NK-92 (cell line): ENCODE measurements around the gene SLC35E3.

Experiments used
- DNase-seq: peaks from one replicate; lab custom pipeline; 2025; ENCODE audit not compliant: unreplicated experiment; lab: John Stamatoyannopoulos, UW

SLC35E3 gene

DNA sequence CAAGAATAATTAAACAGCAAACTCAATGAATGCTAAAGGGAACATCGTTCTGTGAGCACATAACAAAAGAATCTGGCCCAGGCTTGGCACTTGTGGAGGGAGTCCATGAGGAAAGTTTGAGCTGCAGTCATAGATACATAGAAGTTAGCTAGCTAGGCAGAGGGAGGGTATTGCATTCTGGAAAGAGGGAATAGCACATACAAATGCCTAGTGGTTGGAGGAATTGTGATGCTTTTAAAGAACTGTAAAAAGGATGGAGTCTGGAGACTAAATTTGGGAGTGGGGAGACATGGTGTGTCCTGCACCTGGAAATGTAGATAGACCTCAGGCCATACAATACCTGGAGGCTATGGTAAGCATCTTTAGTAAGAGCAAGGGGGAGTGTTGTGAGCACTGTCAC lies 24.0 kb downstream of the SLC35E3 start:
- no peak for DNase-seq

DNA sequence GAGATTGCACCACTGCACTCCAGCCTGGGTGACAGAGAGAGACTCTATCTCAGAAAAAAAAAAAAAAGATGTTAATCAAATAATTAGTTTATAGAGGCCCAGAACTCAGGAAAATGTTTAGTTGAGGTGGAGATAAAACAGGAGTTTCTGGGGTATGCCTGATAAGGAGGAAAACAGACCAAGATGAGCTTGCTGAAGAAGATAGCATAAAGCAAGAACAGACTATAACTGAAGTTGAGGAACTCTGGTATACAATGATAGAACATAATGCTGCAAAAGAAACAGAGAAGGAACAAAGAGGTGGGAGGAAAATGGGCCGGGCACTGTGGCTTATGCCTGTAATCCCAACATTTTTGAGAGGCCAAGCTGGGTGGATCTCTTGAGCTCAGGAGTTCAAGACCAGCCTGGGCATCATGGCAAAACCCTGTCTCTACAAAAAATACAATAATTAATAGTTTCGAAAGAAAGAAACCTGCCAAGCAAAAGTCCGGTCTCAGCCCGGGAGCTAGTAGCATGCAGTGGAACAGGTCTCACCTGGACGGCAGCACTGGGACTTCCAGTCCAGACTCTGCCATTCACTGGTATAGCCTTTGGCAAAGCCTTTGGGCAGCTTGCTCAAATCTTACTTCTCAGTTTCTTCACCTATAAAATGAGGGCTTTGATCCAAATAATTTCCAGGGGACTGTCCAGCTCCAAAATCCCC lies 25.4 kb downstream of the SLC35E3 start:
- no peak for DNase-seq

DNA sequence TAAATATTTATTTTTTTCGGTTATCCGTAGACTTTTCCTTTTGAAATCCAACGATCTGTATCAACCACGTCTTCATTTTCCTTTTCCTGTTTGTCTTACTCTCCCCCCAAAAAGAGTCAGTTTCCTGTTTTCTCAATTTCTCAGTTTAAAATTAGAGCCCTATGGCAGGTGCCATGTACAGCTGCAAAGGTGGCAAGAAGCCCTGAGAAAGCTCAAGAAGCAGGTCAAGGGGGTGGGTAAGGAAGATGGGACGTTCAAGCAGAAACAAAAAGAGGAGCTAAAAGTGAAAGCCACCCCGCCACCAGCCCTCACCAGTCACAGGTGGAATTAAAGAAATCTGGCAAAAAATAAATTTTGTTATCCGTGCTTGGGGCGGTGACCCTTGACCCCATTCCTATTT lies 26.7 kb downstream of the SLC35E3 start:
- no peak for DNase-seq

DNA sequence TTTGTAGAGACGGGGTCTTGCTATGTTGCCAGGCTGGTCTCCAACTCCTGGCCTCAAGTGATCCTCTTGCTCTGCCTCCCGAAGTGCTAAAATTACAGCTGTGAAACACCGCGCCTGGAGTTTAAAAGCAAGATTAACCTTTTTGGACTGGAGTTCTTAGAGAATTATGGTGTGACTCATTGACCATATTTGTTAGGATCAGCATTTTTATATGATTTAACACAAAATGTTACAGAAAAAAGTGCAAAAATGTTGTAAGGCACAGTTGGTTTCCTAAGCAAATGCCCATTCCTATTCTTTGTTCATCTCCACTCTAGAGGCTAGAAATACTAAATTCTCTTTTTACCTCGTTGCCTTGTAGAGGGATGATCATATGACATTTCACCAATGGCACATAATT lies 27.6 kb downstream of the SLC35E3 start:
- DNase-seq: no peak

DNA sequence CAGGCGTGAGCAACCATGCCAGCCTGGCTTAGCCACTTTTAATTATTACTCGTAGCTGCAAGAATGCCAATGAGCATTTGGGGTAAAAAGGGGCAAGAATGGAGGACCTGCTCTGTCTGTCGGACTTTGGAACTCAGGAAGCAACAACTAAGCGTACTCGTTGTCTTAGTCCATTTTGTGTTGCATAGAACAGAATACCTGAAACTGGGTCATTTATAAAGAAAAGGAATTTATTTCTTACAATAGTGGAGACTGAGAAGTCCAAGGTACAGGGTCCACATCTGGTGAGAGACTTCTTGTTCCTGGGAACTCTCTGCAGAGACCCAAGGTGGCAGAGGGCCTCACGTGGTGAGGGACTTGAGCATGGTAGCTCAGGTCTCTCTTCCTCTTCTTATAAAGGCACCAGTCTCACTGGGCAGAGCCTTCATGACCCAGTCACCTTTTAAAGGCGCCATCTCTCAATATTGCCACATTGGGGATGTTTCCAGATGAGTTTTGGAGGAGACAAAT lies 29.2 kb downstream of the SLC35E3 start:
- no peak for DNase-seq

DNA sequence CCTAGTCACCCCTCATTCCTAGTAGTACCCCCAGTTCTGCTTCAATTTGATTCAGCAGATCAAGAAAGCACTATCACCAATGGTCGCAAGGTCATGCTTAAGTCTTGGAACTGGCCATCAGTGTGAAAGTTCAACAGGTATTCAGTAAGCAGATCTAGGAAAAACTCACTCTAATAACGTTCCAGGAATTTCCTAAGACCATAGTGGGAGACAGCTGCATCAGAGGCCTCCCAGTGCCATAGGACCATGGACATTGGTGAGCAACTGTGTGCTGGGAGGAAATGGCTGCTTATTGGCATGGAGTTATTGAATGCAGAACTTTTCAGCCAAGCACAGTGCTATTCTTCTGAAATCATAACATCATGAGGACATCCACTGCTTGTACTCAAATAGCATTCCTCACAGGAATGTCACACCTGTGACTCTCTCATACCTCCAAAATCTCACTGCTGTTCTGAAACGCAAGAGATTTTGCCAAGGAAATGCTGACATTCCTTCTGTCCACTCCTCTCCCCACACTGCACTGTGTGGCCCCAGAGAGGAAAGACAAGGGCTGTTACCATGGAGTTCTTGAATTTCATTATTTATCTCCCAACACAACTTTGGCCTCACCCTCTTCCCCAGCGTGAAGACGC lies 31.1 kb downstream of the SLC35E3 start:
- DNase-seq: no peak

DNA sequence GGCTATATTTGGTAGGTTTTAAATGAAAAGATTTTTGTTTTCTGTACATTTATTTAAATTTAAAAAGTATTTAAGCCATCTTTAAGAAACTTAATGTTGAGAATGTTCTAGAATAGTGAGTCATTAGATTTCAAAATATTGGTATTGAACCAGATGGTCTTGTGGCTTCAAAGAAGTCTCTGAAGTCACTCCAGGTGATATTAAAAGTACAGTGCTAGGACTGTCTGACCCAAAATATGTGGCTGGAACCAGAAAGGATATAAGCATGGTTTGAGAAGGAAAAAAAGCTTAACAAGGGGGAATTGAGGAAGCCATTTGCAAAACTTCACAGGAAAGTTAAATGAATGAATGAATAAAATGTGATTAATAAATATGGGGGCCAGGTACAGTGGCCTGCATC lies 33.3 kb downstream of the SLC35E3 start:
- no peak for DNase-seq

DNA sequence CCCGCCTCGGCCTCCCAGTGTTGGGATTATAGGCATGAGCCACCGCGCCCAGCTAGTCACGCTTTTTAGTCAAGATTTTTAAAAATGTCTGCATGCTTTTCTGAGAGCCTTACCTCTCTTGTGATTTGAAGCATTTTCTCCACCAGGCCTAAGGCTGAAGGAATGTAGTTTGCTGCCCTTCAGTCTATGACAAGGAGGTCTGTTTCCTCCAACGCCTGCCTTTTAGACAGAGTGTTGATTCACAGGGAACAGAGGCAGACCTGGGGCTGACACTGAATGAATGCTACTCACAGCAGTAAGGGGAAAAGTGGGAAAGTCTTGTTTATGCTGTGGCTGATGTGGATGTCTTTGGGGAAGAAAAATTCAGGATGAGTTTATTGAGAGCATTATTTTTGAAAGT lies 34.8 kb downstream of the SLC35E3 start:
- DNase-seq: no peak

DNA sequence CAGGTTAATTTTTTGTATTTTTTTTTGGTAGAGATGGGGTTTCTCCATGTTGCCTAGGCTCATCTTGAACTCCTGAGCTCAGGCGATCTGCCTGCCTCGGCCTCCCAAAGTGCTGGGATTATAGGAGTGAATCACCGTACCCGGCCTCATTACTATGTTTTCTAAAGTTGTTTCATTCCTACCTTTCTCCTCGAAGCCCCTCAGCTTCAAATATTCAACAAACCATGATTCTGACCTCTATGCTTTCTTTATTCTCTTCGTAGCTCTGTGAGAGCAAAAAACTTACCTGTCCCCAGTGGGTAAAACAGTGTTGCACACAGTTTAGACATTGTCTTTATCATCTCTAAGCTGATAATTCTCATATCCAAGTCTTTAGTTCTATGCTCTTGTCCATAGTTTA lies 35.8 kb downstream of the SLC35E3 start:
- no peak for DNase-seq

DNA sequence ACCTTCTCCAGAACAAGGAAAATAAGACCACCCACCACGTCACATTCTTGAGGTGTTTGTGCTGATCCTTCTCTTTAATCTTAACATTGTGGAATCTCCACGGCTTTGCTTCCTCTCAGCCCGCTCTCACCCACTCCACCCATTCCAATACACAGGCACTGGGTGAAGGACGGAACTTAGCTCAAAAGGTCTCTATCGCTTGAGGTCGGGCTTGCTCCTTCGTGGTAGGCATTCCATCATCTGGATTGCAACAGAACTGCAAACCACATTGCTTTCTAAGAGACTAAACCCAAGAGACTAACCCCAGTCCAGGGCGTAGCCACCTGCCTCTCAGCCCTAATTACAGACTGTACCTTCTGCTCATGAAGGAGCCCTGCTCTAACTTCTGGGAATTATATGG lies 38.0 kb downstream of the SLC35E3 start:
- DNase-seq: no peak

DNA sequence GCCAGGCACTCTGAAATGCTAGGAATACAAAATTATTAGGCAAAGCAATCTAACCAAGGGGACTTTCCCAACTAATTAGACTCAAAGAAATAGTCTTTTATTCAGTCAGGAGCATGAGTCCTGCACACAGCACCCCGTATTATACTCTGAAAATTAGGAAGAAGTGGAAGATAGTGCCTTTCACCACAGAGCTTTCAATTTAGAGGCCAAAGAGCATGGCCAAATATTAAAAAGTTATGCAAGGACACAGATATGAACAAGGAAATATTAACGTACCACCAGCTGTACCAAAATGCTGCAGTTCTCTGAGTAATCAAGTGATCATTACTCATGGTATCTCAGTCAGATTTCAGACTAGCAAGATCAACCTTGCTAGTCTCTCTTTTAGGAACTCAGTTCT lies 39.4 kb downstream of the SLC35E3 start:
- DNase-seq: no peak

DNA sequence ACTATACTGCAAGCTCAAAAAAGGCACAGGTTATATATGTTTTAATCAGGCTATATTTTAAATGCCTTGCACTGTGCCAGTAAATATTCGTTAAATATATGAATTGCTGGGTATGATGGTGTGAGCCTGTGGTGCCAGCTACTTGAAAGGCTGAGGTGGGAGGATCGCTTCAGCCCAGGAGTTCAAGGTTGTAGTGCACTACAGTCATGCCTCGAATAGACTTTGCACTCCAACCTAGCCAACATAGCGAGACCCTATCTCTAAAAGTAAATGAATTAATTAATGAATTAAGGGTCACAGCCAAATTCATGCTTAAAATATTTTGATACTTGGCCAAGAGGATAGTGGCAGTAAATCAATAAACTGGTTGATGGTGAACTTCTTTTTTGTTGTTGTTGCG lies 39.8 kb downstream of the SLC35E3 start:
- no peak for DNase-seq

DNA sequence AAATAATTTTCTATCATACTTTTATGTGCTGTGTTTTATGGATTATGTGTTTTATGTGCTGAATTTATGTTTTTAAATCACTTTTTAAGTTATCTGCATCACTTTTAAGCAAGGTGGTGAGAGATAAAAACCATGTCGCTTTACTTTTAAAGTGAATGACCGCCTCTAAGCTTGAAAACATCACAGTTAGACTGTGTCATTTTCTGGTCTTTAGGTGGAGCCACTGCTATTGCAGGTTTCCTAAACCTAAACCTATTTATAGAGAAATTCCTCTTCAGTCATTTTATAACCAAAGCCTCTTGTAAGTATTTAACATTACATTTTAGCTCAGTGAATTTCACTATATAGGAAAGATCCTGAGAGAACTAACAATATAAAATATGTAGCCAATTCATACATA lies 41.0 kb downstream of the SLC35E3 start:
- DNase-seq: no peak

DNA sequence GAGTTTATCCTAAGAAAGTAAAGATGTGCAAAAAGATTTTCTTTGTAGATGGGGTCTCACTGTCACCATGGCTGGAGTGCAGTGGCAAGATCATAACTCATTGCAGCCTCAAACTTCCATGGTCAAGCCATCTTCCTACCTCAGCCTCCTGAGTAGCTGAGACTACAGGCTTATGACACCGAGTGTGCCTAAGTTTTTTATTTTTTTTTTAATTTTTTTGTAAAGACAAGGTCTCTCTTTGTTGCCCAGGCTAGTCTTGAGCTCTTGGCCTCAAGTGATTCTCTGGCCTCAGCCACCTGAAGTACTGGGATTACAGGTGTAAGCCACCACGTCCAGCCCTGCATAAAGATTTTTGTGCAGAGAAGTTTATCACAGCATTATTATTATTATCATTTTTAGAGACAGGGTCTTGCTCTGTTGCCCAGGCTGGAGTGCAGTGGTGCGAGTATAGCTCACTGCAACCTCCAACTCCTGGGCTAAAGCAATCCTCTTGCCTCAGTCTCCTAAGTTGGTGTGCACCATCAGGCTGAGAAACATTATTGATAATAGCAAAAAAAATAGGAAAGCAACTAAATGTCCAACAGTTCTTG lies 42.7 kb downstream of the SLC35E3 start:
- no peak for DNase-seq

DNA sequence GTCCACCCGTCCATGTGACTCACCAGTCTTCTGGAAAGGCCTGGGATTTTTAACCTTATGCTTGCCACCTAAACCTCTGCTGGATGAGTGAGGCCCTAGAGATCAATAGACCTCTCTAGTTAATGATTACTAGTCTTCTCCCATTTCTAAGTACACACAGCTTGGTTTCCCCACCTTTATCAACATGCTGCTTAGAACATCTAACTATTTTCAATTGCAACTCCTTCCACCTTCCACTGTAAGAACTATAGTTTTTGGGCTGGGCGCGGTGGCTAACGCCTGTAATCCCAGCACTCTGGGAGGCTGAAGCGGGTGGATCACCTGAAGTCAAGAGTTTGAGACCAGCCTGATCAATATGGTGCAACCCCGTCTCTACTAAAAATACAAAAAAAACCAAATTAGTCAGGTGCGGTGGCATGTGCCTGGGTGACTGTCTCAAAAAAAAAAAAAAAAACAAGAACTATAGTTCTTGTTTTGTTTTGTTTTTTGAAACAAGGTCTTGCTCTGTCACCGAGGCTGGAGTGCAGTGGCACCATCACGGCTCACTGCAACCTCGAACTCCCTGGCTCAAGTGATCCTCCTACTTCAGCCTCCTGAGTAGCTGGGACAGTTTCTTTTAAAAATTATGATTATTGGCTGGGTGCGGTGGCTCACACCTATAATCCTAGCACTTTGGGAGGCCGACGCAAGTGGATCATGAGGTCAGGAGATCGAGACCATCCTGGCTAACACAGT lies 43.3 kb downstream of the SLC35E3 start:
- DNase-seq: no peak

DNA sequence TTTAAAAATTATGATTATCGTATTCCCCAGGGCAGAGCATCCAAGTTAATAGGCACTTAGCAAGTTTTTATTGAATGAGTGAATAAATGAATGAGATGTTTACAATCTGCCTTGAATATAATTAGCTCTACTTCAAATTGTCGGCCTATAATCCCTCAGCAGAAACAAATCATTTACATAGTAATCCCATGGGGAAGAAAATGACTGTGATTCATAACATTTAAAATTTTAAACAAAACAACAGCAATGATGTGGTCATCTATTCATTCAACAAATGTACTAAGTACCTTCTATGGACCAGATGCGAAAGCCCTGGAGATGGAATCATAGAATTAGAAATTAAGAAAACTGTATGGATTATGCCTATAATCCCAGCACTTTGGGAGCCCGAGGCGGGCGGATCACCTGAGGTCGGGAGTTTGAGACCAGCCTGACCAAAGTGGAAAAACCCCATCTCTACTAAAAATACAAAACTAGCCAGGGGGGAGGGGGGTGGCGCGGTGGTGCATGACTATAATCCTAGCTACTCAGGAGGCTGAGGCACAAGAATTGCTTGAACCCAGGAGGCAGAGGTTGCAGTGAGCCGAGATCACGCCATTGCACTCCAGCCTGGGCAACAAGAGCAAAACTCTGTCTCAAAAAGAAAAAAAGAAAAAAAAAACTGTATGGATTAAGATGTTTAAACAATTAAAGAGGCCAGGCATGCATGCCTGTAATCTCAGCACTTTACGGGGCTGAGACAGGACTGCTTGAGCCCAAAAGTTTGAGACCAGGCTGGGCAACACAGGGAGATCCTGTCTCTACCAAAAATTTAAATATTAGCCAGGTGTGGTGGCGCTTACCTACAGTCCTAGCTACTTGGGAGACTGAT lies 44.3 kb downstream of the SLC35E3 start:
- DNase-seq: no peak

DNA sequence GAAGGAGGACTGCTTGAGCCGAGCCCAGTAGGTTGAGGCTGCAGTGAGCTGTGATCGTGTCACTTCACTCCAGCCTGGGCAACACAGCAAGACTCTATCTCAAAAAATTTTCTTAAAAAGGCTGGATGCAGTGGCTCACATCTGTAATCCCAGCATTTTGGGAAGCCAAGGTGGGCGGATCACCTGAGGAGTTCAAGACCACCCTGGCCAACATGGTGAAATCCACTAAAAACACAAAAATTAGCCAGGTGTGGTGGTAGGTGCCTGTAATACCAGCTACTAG lies 44.9 kb downstream of the SLC35E3 start:
- DNase-seq: no peak

DNA sequence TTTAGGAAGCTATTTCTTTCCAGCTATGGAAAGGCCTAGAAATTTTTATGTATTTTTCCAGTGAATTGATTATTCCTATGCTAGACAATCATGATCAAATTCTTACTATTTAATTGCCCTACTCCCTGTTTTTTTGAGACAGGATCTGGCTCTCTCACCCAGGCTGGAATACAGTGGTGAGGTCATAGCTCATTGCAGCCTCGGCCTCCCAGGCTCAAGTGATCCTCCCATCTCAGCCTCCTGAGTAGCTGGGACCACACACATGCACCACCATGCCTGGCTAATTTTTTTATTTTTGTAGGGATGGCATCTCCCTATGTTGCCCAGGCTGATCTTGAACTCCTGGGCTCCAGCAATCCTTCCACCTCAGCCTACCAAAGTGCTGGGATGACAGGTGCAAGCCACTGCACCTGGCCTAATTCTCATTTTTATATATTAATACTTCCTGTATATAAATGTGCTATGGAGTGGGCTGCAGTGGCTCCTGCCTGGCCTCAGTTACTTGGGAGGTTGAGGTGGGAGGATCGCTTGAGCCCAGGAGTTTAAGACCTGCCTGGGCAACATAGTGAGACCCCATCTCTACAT lies 46.0 kb downstream of the SLC35E3 start:
- no peak for DNase-seq

DNA sequence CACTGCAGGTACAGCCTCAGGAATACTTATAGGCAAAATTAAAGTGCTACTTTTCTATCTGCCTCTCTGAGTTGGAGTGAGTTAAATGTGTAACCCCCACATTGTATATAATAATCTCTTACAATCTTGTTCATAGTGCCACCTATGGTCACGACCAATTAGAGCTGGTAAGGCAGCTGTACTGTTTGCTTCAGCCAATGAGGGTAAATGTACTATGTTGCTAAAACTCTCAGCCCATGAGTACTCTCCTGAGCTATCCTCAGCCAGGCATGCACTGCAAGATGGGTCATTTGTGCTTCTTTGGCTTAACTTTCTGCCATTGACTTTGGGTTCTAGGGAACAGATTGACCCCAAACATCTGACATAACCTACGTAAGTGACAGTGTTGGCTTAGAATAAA lies 47.0 kb downstream of the SLC35E3 start:
- no peak for DNase-seq

DNA sequence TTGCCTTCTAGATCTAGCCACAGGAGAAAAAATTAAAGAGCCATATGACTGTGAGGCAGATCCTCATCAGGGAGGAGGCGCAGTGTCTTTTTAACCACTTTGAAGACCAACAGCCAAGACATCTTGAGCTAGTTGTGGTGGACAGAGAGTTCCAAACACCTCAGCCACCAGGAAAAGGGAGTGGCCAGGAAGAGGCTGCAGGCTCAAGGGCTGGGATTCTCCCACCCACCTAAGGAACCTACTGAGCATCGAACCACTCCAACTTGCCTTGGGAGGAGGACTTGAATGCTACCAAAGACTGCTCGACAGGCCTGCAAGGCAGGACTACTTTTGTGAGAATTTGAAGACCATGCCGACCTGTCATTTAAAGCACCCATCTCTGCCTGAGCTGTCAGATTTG lies 47.5 kb downstream of the SLC35E3 start:
- no peak for DNase-seq
